ENCODE data around the gene CDK10.
"Not testable (repeated sequence)": the region's sequence is repeated elsewhere in the genome, so short reads cannot be mapped to it uniquely, and the experiment has no call there.

The CDK10 gene

GRCh38 chr16:89697161-89697615, 10.7 kb downstream of the CDK10 start:
- peak; percentile 58 for DNase-seq

GRCh38 chr16:89697616-89698331, 11.3 kb downstream of the CDK10 start:
- no peak for DNase-seq

GRCh38 chr16:89698717-89699116, 12.2 kb downstream of the CDK10 start:
- DNase-seq, result not testable (repeated sequence)

- DNase-seq, result not testable (repeated sequence)
Measured at GRCh38 chr16:89699629-89700099, 13.2 kb downstream of the CDK10 start.

GRCh38 chr16:89700100-89700648, 13.7 kb downstream of the CDK10 start:
- peak; percentile 94 for DNase-seq

GRCh38 chr16:89700649-89701424, 14.3 kb downstream of the CDK10 start:
- peak; percentile 16 for DNase-seq

- DNase-seq, result peak; percentile 86
Measured at GRCh38 chr16:89701425-89702406, 15.2 kb downstream of the CDK10 start, which contains the start of gene SPATA2L. TSS of gene SPATA2L (minus strand) at chr16:89701705. CDS start at chr16:89701232, 473 bp downstream.

- DNase-seq, result no peak
Measured at GRCh38 chr16:89704281-89704680, 17.8 kb downstream of the CDK10 start.

- DNase-seq, result no peak
Measured at GRCh38 chr16:89705006-89705405, 18.5 kb downstream of the CDK10 start.

- DNase-seq, result no peak
Measured at GRCh38 chr16:89706518-89707260, 20.2 kb downstream of the CDK10 start.

GRCh38 chr16:89707695-89708094, 21.2 kb downstream of the CDK10 start:
- DNase-seq, result no peak

GRCh38 chr16:89708481-89708931, 22.0 kb downstream of the CDK10 start:
- no peak for DNase-seq

GRCh38 chr16:89709166-89709565, 22.7 kb downstream of the CDK10 start:
- DNase-seq, result no peak

GRCh38 chr16:89709716-89710432, 23.4 kb downstream of the CDK10 start:
- no peak for DNase-seq

GRCh38 chr16:89710709-89711564, 24.4 kb downstream of the CDK10 start:
- no peak for DNase-seq

- DNase-seq, result peak; percentile 14
Measured at GRCh38 chr16:89711601-89712273, 25.2 kb downstream of the CDK10 start.

- no peak for DNase-seq
Measured at GRCh38 chr16:89712274-89712781, 25.8 kb downstream of the CDK10 start.

- no peak for DNase-seq
Measured at GRCh38 chr16:89716493-89716892, 30.0 kb downstream of the CDK10 start.

Data from NCI-H1105 treated with DMSO at 0.1 percent for 48 hours (cell line).